HL-60/S4 treated with phorbol 12-myristate 13-acetate at 8.2 ng/mL for 4 days and 3 days (cell line): ENCODE results near the gene TTC32.
"Not testable (repeated sequence)": the region's sequence is repeated elsewhere in the genome, so short reads cannot be mapped to it uniquely, and the experiment has no call there.

Experiments
- in situ Hi-C: fragments of 300-500 bp; cut with MboI; formaldehyde crosslinking; loops from 2 replicates; pipeline ENCODE4 v1.15.0; 2022; ENCODE audit warnings: low sequenced_read_pairs

Gene TTC32

GRCh38 chr2:19901442-19902215 is at the start of gene TTC32:
TSS of gene TTC32 (minus strand) at chr2:19901983. CDS start at chr2:19901854, 129 bp downstream.
- in situ Hi-C loops = no loop called here

GRCh38 chr2:19949071-19949470 is 47.3 kb upstream of the TTC32 start:
- in situ Hi-C loops = no loop called here

- in situ Hi-C loops = no loop called here
Measured at GRCh38 chr2:19947184-19947940, 45.6 kb upstream of the TTC32 start.

- in situ Hi-C loops = no loop called here
Measured at GRCh38 chr2:19944205-19944845, 42.5 kb upstream of the TTC32 start.

- in situ Hi-C loops = no loop called here
Measured at GRCh38 chr2:19943189-19943588, 41.4 kb upstream of the TTC32 start.

GRCh38 chr2:19942199-19942598 is 40.4 kb upstream of the TTC32 start:
- in situ Hi-C loops = no loop called here

GRCh38 chr2:19937004-19937403 is 35.2 kb upstream of the TTC32 start:
- in situ Hi-C loops = no loop called here

GRCh38 chr2:19936203-19936602 is 34.4 kb upstream of the TTC32 start:
- in situ Hi-C loops = no loop called here

- in situ Hi-C loops = no loop called here
Measured at GRCh38 chr2:19933351-19933981, 31.7 kb upstream of the TTC32 start.

- in situ Hi-C loops = no loop called here
Measured at GRCh38 chr2:19932928-19933327, 31.1 kb upstream of the TTC32 start.

GRCh38 chr2:19929226-19929625 is 27.4 kb upstream of the TTC32 start:
- in situ Hi-C loops = no loop called here

- in situ Hi-C loops = not testable (repeated sequence)
Measured at GRCh38 chr2:19927816-19928215, 26.0 kb upstream of the TTC32 start.

- in situ Hi-C loops = not testable (repeated sequence)
Measured at GRCh38 chr2:19924526-19924925, 22.7 kb upstream of the TTC32 start.

- in situ Hi-C loops = not testable (repeated sequence)
Measured at GRCh38 chr2:19922188-19922587, 20.4 kb upstream of the TTC32 start.

GRCh38 chr2:19916385-19916950 is 14.7 kb upstream of the TTC32 start:
- in situ Hi-C loops = no loop called here

- in situ Hi-C loops = no loop called here
Measured at GRCh38 chr2:19914266-19914975, 12.6 kb upstream of the TTC32 start.

- in situ Hi-C loops = no loop called here
Measured at GRCh38 chr2:19911808-19912509, 10.2 kb upstream of the TTC32 start.

- in situ Hi-C loops = no loop called here
Measured at GRCh38 chr2:19902216-19902740, 495 bp upstream of the TTC32 start.

- in situ Hi-C loops = no loop called here
Measured at GRCh38 chr2:19900931-19901441, 797 bp downstream of the TTC32 start.
